ENCODE measurements around the gene HAPLN2. TPM values are rescaled to one million over a fixed set of nuclear protein-coding genes. Genes with fewer than 3 reads are reported as not detected.

The HAPLN2 gene
- total RNA-seq, 3 donors from 2014 or later: 0.28 TPM; not detected in 2

DNA sequence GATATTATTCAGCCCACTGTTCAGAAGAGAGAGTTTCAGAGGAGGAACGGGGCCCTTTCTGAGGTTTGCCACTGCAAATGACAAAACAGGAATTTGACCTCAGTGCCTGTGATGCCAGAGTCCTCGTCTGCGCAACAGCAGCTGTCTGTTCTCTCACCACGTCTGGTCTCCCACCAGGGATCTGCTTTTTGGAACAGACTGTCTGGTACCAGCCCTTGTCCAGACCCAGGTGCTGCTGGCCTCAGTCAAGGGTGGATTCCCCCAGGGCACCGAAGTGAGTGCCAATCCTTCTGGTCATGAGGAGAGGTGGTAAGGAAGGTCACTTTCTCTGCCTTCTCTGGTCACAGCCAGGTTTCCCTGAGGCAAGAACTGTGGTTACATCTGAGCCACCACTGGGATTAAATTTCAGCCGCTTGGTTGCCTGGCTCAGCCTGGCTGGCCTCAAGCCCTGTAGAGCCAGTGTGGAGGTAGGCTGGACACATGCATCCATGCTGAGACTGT, 20.4 kb downstream of the HAPLN2 start:
- Histone ChIP-seq H3K9me3 (no peaks in the 10 kb centered on the region), H3K4me1 (ENCODE audit: low read depth) (peaks cover 6% of the 10 kb centered on the region), H3K36me3 (ENCODE audit: low read depth) (no peaks in the 10 kb centered on the region), H3K4me3 (no peak overlapping the region)
- TF ChIP-seq, protein P1, sequence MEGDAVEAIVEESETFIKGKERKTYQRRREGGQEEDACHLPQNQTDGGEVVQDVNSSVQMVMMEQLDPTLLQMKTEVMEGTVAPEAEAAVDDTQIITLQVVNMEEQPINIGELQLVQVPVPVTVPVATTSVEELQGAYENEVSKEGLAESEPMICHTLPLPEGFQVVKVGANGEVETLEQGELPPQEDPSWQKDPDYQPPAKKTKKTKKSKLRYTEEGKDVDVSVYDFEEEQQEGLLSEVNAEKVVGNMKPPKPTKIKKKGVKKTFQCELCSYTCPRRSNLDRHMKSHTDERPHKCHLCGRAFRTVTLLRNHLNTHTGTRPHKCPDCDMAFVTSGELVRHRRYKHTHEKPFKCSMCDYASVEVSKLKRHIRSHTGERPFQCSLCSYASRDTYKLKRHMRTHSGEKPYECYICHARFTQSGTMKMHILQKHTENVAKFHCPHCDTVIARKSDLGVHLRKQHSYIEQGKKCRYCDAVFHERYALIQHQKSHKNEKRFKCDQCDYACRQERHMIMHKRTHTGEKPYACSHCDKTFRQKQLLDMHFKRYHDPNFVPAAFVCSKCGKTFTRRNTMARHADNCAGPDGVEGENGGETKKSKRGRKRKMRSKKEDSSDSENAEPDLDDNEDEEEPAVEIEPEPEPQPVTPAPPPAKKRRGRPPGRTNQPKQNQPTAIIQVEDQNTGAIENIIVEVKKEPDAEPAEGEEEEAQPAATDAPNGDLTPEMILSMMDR (IDR thresholded peaks at IDR 0.05): no peak
- no peak for ATAC-seq
- DNase-seq: no peak
- intact Hi-C loops (cut with DNase I, micrococcal nuclease): no loop called here

DNA sequence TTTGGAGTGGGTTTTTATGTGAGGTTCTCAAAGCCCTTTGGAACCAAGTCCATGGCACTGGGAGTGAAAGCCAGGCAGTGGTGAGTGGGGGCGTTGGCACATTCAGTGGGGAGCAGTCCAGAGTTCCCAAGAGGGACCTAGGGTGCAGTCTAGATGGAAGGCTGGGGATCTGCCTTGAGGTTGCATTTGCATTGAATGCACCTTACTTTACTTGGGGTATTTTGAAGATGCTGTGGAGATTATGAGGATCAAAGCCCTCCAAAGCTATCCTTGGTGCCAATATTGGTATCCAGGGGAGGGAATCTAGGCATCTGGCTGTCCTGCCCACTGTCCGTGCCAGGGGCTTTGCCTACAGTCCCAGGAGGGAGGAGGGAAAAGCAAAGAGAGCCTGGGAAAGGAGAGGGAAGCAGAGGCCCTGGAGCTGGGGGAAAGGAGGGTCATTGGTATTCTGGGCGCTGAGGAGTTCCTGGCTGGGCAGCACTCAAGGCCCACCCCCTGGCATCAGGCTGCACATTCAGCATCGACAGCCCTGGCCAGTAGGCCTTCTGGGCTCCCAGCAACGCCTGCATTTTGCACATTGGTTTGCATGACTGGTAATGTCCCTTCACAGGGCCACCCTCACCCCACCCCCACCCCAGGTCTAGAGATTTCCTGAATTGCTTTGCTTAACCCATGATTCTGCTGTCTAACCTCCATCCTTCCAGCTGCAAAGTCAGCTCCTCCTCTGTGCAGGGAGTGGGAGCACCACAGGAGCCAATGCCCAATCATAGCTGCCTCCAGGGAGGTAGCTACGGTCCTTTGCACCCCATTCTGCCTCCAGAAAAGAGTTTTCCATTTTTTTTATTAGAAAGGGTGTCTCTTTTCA, 21.9 kb downstream of the HAPLN2 start:
- ATAC-seq: no peak
- intact Hi-C loops (cut with DNase I, micrococcal nuclease): no loop called here
- no peak for DNase-seq
- peaks cover 6% of the 10 kb centered on the region for H3K4me1 ChIP-seq (ENCODE audit: low read depth)
- H3K4me3 ChIP-seq: no peak overlapping the region
- no peaks in the 10 kb centered on the region for H3K9me3 ChIP-seq
- TF ChIP-seq, protein P1 (IDR thresholded peaks at IDR 0.05): no peak
- no peaks in the 10 kb centered on the region for H3K36me3 ChIP-seq (ENCODE audit: low read depth)

- intact Hi-C loops (cut with DNase I, micrococcal nuclease): no loop called here
- TF ChIP-seq, protein P1 (IDR thresholded peaks at IDR 0.05): no peak
- Histone ChIP-seq H3K4me3 (no peak within 1 kb of the TSS), H3K4me1 (ENCODE audit: low read depth) (peaks cover 6% of the 10 kb centered on the region), H3K9me3 (no peaks in the 10 kb centered on the region), H3K36me3 (ENCODE audit: low read depth) (no peaks in the 10 kb centered on the region)
- ATAC-seq (peak; percentile 16), DNase-seq (peak in 1 of 3 donors; percentile 13)
These were observed 22.6 kb downstream of the HAPLN2 start, which contains the start of gene BCAN for GRCh38 chr1:156641761-156642264. BCAN (plus strand) TSS chr1:156642117; CDS start chr1:156646055, 3,938 bp downstream.

DNA sequence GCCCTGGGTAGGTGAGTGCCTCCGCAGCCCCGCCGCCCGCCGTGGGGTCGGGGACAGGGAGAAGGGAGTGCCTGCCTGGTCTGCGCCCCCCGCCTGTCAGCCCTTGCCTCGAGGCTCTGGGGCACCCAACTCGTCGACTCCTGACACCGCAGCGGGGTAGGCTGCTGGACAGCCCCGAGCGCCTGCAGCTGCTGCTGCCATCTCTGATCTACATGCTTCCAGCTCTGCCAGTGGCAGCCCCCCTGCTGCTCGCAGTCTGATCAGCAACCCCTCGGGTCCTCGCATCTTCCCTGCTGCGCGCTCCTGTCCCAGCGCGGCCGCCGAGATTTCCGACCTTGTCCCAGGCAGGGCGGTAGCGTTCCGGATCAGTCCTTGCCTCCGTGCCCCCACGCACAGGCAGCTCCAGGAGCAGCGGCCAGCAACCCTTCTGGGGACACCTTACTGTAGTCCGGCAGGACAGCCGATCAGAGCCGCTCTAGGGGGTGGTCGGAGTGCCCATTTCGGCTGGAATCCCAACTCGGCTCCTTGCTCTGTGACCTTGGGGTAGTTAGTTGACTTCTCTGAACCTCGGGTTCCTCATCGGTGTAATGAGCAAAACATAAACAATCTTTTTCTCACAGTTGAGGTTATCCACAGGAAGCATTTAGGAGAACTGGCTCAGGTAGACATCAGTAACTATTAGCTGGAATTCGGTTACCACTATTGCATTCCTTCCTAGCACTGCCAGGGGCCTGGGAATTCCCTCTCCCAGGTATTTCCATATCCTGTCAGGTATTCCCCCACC, 23.2 kb downstream of the HAPLN2 start:
- Histone ChIP-seq H3K9me3 (no peaks in the 10 kb centered on the region), H3K4me3 (no peak overlapping the region), H3K36me3 (ENCODE audit: low read depth) (no peaks in the 10 kb centered on the region), H3K4me1 (ENCODE audit: low read depth) (peaks cover 6% of the 10 kb centered on the region)
- DNase-seq: no peak
- no peak for ATAC-seq
- TF ChIP-seq, protein P1 (IDR thresholded peaks at IDR 0.05): no peak
- intact Hi-C loops (cut with DNase I, micrococcal nuclease): no loop called here

GRCh38 chr1:156643049-156643777, 24.0 kb downstream of the HAPLN2 start:
- DNase-seq: no peak
- TF ChIP-seq, protein P1 (IDR thresholded peaks at IDR 0.05): no peak
- Histone ChIP-seq H3K9me3 (no peaks in the 10 kb centered on the region), H3K4me1 (ENCODE audit: low read depth) (peaks cover 6% of the 10 kb centered on the region), H3K4me3 (no peak overlapping the region), H3K36me3 (ENCODE audit: low read depth) (no peaks in the 10 kb centered on the region)
- ATAC-seq: no peak
- intact Hi-C loops (cut with DNase I, micrococcal nuclease): no loop called here
